Activated T-helper 1 cell treated with Interleukin-2 at 50 U/mL for 16 hours (primary cell): ENCODE data around the gene DGKD.

Experiments
- DNase-seq: peaks from one replicate; pipeline ENCODE4 v3.0.0-alpha.2; 2020; ENCODE audit warnings: low read depth

Gene DGKD

DNA sequence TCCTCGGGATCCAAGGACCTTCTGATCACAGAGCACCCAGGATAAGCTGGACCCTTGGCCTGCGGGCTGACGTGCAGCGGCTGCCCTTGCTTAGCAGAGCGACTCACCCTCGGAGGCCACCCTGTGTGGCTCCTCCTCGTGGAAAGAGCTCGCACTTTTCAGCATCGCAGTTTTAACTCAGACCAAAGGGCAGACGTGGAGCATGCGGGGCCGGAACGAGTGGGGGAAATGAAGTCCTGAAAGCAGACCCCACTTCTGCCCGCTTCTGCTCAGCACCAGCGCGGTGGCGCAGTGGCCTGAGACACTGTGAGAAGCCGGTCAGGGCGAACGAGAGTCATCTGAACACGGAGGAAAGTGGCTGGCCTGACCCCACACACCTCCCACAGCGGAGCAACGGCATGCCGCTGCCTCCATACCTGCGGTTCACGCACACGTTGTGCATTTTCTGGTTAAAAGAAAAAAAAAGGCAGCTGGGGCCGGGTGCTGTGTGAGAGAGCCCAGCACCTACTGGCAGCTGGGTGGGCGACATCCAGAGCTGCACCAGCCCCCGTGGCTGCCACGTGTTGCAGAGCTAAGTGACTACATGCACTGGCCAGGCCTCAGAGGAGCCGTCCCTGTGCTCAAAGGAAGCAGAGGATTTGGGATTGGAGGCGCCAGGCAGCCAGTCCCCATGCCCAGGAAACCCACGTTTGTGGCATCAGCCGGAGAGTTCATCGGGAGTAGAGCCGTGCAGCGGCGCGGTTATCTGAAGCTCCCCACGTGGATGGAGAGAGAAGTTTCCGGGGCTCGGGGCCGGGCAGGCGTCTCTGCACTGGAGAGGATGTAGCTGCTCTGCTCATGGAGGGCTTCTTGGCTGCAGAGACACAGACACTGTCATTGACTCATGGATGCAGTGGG is 122.6 kb downstream of the DGKD start:
- DNase-seq: no peak

DNA sequence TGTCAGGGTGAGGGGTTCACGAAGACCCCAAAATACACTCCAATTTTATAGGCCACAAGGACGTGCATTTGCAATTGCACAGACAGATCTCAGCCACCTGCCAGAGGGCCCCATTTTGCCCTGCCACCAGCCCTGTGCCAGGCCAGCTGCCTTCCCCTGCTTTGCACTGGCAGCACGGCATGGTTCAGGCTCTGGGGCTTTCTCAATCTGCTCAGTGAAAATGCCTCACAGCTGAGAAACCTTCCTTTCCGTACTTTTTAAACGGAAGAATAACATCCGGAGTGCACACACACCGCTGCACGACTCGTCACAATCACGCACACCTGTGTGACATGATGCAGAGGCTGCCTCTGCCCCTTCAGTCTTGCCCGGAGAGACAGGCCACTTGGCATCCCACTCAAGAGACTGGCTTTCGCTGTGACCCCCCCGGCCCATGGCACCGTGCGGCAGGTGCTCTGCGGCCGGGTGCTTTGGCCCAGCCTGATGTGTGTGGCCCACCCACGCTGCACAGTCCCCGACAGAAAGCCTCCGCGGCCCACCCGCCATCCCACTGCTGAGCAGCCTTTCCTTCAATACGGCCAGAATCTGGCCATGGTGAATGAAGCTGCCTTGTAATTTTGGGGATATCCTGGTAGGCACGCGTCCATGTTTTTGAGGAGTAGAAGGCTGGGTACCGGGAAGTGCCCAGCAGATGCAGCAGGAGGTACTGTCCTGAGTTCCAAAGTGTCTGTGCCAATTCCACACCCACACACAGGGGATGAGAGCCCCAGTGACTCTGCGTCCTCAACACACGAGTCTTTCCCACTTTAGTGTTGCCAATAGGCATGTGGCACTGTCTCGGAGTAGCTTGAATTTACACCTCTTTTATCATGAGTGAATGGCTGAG is 123.5 kb downstream of the DGKD start:
- no peak for DNase-seq

DNA sequence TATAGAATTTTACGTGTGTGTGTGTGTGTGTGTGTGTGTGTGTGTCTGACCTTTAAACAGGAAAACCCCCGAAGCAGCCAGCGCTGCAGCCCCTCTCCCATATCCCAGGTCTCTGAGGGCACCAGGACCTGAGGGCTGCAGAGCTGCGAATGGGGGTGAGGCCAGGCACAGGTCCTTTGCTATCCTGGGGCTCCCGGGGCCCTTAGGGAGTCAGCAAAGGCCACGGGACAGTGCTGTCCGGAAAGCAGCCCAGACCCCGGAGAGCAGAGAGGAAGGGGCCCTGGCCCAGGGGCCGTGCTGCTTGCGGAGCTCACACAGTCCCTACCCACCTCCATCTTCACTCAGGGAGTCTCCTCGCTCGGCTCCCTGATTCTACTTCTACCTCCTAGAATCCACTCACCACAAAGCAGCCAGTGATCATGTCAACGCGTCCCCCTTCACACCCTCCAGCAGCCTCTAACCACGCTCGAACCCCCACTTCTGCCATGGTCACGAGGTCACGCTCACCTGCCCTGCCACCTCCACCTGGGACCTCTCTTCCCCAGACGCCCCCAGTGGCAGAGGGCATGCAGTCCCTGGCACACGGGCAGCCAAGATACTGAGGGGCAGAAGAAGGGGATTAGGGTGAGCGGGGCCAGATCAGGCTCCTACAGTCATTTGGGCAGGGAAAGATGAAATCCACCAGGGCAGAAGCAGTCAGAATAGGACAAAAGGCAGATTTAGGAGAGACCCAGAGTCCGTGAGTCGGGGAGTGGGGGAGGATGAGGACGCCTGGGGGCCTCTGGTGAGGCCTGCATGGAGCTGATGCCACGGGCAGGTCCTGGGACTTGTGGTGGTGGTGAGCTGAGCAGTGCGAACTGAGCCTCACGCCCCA is 125.6 kb downstream of the DGKD start:
- no peak for DNase-seq

- DNase-seq: no peak
Observed at GRCh38 chr2:233480490-233481202, 126.4 kb downstream of the DGKD start.

GRCh38 chr2:233481368-233482142 is 127.3 kb downstream of the DGKD start:
- DNase-seq: no peak

DNA sequence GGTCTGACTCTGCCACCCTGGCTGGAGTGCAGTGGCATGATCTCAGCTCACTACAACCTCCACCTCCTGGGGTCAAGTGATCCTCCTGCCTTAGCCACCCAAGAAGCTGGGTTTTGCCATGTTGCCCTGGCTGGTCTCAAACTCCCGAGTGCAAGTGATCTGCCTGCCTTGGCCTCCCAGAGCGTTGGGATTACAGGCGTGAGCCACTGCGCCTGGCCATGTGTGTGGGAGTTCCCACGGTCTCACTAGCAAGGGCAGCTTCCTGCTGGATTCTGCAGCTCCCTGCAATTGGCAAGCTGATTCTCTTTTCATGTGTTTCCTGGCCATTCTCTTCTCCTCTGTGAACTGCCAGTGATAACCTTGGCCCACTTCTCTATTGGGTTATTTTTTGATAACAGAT is 128.3 kb downstream of the DGKD start:
- no peak for DNase-seq

- DNase-seq: no peak
Observed at GRCh38 chr2:233485726-233486125, 131.4 kb downstream of the DGKD start.

DNA sequence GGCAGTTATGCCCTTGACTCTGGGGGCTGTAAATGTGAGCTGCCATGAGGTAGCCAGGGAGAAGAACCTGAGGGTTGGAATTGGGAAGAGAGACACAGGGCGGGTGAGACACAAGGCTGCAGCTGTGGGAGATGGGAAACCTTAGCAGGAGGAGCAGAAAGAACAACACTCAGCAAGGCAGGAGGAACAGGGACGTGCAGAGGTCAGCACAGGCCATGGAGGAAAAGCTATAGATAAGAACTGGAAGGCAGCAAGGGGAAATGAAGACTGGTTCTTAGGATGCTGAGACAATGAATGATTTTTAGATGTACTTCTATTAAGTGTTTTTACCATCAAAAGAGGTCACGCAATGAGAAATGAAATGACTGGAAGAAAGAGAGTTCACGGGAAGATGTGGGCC is 132.1 kb downstream of the DGKD start:
- DNase-seq: no peak

GRCh38 chr2:233486778-233487552 is 132.7 kb downstream of the DGKD start:
- no peak for DNase-seq

DNA sequence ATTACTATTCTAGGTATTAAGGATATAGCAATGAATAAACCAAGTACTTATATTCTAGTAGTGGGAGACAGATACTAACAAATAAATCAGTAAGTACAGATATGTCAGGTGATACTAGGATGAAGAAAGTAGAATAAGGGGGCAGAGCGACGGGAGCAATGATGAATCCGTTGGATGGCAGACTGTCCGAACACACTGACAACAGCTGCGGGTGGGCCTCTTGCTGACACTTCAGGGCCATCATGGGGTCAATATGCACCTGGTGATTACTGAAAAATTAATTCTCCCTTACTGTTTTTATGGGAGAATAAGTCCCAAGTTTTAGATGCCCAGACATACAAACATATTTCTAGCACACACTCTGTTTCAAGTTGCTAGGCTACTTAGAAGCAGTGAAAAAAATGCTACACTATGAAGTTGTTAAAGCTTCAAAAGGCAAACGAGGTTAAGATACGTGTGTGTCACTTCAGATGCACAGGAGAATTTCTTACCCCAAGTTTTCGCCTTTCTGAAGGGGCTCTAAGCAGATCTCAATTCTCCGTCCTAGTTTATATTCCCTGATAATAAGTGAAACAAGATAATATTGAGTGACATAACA is 133.6 kb downstream of the DGKD start:
- DNase-seq: no peak

DNA sequence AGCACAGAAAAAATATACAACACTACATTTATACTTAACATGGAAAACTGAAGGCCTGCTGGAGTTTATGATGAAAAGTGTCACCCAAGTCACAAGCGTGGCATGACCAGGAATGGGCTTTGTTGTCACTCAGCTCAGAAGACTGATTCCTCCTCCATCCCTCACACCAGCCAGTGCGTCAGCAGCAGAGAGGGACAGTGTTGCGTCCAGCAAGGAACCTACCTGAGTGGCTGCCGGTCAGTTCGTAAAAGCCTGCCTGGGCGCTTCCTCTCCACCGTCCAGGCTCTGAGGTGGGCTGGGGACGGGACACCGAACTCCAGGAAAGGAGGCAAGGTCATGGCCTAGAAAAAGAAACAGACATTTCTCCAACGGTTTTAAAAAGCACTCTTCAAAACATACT is 134.8 kb downstream of the DGKD start:
- no peak for DNase-seq

DNA sequence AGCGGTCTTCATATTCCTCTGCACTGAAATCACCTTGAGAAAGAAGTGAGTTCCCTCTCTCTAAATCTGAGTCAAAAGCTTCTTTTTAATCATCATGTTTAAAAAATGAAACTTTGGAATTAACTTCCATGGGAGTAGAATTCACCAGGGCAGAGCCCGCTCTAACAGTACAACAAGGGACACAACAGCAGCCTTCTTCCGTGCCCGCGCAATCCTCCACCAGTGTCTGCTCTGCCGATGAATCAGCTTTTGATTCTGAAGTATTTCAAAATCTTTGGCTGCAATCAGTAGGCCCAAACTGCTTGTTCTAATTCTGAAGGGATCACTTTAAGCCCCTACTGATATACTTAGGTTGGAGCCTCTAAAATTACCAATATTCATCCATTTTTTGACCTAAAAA is 135.4 kb downstream of the DGKD start:
- DNase-seq: no peak

GRCh38 chr2:233490831-233491230 is 136.5 kb downstream of the DGKD start:
- DNase-seq: no peak

GRCh38 chr2:233491326-233491725 is 137.0 kb downstream of the DGKD start:
- DNase-seq: no peak

GRCh38 chr2:233492078-233492477 is 137.8 kb downstream of the DGKD start:
- no peak for DNase-seq

- no peak for DNase-seq
Observed at GRCh38 chr2:233492751-233493150, 138.5 kb downstream of the DGKD start.

DNA sequence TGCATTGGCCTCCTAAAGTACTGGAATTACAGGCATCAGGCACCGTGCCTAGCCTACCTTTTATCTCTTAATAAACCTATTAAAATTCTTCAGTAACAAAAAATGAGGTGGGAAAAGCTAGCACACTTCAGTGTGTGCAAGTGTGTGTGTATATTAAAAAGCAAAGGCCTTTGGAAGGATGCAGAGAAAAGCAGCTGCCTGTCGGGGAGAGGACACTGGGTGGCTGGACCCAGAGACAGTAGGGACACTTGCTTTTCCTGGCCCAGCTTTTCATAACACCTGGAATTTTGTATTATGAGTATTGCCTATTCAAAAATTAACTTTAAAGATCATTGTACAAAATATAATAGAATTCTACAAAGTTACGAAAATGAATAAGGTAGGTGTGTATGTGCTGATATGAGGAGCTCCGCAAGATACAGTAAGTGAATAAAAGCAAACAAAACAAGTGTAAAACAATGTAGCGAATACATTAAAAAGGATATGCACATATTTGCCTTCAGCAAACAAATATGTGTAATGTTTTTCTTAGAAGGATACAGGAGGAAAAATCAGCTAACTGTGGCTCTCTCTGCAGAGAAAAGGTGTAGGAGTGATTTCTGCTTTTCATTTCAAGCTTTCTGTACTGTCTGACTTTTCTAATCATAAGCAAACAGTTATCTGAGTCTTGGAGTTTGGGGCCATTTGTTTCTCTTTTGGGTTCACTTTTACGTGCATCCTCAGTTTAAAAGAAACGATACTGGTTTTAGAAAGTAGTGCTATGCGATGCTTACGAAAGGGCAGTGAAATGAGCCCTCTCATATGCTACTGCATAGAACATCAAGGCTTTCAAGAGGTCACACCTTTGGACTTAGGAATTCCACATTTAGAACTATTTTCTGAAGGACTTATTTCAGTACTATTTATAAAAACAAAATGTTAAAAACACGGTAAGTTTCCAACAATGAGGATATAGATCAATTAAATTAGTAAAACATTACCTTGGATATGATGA is 141.5 kb downstream of the DGKD start:
- no peak for DNase-seq

DNA sequence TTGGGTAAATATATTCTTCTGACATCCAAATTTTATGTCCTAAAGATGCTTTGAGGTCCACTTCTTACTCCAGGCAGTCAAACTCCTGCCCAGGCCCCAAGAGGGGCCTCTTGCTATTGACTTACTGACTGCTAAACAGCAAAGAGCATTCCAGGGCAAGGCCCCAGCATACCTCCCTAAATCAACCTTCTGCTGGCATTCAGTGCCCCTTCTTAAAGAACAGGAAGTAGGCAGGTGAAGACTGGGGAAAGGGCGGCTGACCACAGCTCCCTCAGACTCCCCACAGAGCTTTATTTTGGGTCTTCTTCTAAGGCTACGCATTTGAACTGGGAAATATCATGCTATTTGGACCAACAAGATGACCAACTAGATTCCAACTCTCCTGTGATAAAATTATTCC is 143.4 kb downstream of the DGKD start:
- DNase-seq: no peak
